Activated CD8-positive, alpha-beta memory T cell treated with anti-CD3 and anti-CD28 coated beads for 36 hours (primary cell): ENCODE results near the gene PPM1B. TPM values are rescaled to one million over a fixed set of nuclear protein-coding genes. Genes with fewer than 3 reads are reported as not detected.

ENCODE experiments used
- CTCF ChIA-PET: fragments of 350-600 bp; sonication (Branson Sonifier 250); formaldehyde crosslinking; loops from one replicate; lab custom pipeline; 2021; ENCODE audit warnings: antibody characterized with exemption; lab: Charles Lee
- POLR2A ChIA-PET: fragments of 350-600 bp; sonication (Branson Sonifier 250); formaldehyde crosslinking; loops from one replicate; lab custom pipeline; 2021; ENCODE audit warnings: antibody characterized with exemption; lab: Charles Lee
- total RNA-seq, 2 experiments: library from RNA; stranded (reverse); gene quantifications; one replicate each; pipeline ENCODE4 v1.2.3, GENCODE V29; 2021

PPM1B gene
- total RNA-seq, 2 experiments from 2014 or later, result 40.2 to 41.9 TPM

GRCh38 chr2:44152865-44153669 is 15.6 kb upstream of the PPM1B start:
- POLR2A ChIA-PET, result no interaction called here
- CTCF ChIA-PET, result no interaction called here

GRCh38 chr2:44155666-44156446 is 12.8 kb upstream of the PPM1B start:
- CTCF ChIA-PET, result no interaction called here

GRCh38 chr2:44163777-44164176 is 4.9 kb upstream of the PPM1B start:
- POLR2A ChIA-PET, result no interaction called here
- CTCF ChIA-PET, result no interaction called here

More at GRCh38 chr2:44155666-44156446, 12.8 kb upstream of the PPM1B start:
- POLR2A ChIA-PET, result no interaction called here

GRCh38 chr2:44164617-44165016 is 4.1 kb upstream of the PPM1B start:
- ChIA-PET POLR2A (no interaction called here), CTCF (no interaction called here)

GRCh38 chr2:44166096-44166495 is 2.6 kb upstream of the PPM1B start:
- ChIA-PET POLR2A (no interaction called here), CTCF (interaction anchor here (1.5 kb wide), 1 partner anchor 39 kb away, joined by 3 read pairs; no protein-coding TSS in a partner anchor)

- POLR2A ChIA-PET, result interaction anchor here (1.7 to 2.9 kb wide), 2 partner anchors 47 to 195 kb away, joined by 8 to 12 read pairs; partner anchors contain the start of genes CAMKMT and PREPL
- CTCF ChIA-PET, result interaction anchor here (1.4 to 1.5 kb wide), 2 partner anchors 40 to 81 kb away, joined by 3 read pairs; no protein-coding TSS in a partner anchor
Observed at GRCh38 chr2:44167311-44167907, 1.3 kb upstream of the PPM1B start.

GRCh38 chr2:44167908-44168680 is 581 bp upstream of the PPM1B start:
- ChIA-PET POLR2A (interaction anchor here (0.6 to 2.9 kb wide), 3 partner anchors 48 to 194 kb away, joined by 5 to 12 read pairs (median 8); partner anchors contain the start of genes CAMKMT and PREPL), CTCF (interaction anchor here (0.6 to 1.4 kb wide), 2 partner anchors 81 to 123 kb away, joined by 3 read pairs; no protein-coding TSS in a partner anchor)

- CTCF ChIA-PET, result interaction anchor here (1.1 to 1.3 kb wide), 2 partner anchors 81 to 126 kb away, joined by 3 read pairs; no protein-coding TSS in a partner anchor
- POLR2A ChIA-PET, result interaction anchor here (0.6 to 2.9 kb wide), 3 partner anchors 36 to 193 kb away, joined by 3 to 12 read pairs (median 3); partner anchors contain the start of genes CAMKMT and PREPL
Observed at GRCh38 chr2:44169155-44169898, 652 bp downstream of the PPM1B start.

GRCh38 chr2:44170311-44170717 is 1.6 kb downstream of the PPM1B start:
- CTCF ChIA-PET, result interaction anchor here (0.5 to 1.3 kb wide), 4 partner anchors 47 to 289 kb away, joined by 3 to 4 read pairs (median 3); no protein-coding TSS in a partner anchor
- POLR2A ChIA-PET, result no interaction called here

- CTCF ChIA-PET, result interaction anchor here (0.6 kb wide), 1 partner anchor 63 kb away, joined by 3 read pairs; no protein-coding TSS in a partner anchor
- POLR2A ChIA-PET, result no interaction called here
Observed at GRCh38 chr2:44171018-44171417, 2.3 kb downstream of the PPM1B start.

- ChIA-PET CTCF (interaction anchor here (0.6 kb wide), 1 partner anchor 63 kb away, joined by 3 read pairs; no protein-coding TSS in a partner anchor), POLR2A (interaction anchor here (0.6 kb wide), 1 partner anchor 20 kb away, joined by 4 read pairs; no protein-coding TSS in a partner anchor)
Observed at GRCh38 chr2:44171442-44171841, 2.8 kb downstream of the PPM1B start.

- ChIA-PET POLR2A (no interaction called here), CTCF (no interaction called here)
Observed at GRCh38 chr2:44172576-44172975, 3.9 kb downstream of the PPM1B start.

- ChIA-PET POLR2A (no interaction called here), CTCF (interaction anchor here (0.6 kb wide), 1 partner anchor 55 kb away, joined by 4 read pairs; no protein-coding TSS in a partner anchor)
Observed at GRCh38 chr2:44178950-44179349, 10.3 kb downstream of the PPM1B start.

GRCh38 chr2:44181648-44182047 is 13.0 kb downstream of the PPM1B start:
- POLR2A ChIA-PET, result no interaction called here
- CTCF ChIA-PET, result interaction anchor here (0.6 kb wide), 1 partner anchor 57 kb away, joined by 3 read pairs; no protein-coding TSS in a partner anchor

- CTCF ChIA-PET, result no interaction called here
- POLR2A ChIA-PET, result no interaction called here
Observed at GRCh38 chr2:44184106-44184505, 15.4 kb downstream of the PPM1B start.

- ChIA-PET CTCF (no interaction called here), POLR2A (no interaction called here)
Observed at GRCh38 chr2:44186810-44187209, 18.1 kb downstream of the PPM1B start.

GRCh38 chr2:44187251-44187650 is 18.6 kb downstream of the PPM1B start:
- CTCF ChIA-PET, result no interaction called here
- POLR2A ChIA-PET, result no interaction called here
